Transverse colon (tissue), 4 donors: Measurements from ENCODE around the gene CDKL2. TPM values are rescaled to one million over a fixed set of nuclear protein-coding genes. Genes with fewer than 3 reads are reported as not detected.

ENCODE experiments used
- DNase-seq: peaks from one replicate; pipeline ENCODE4 v3.0.0-alpha.2; 2019
- H3K27ac ChIP-seq, 4 donors: fragments of 200-600 bp; sonication (generic); 2 replicates each; pipeline ENCODE4 v1.5.1; 2016 to 2018; ENCODE audit warnings: inconsistent platforms in 4 of 4
- H3K27me3 ChIP-seq: fragments of 200-600 bp; sonication (generic); 2 replicates; pipeline ENCODE4 v1.5.1; 2017; ENCODE audit warnings: inconsistent platforms
- H3K36me3 ChIP-seq, 4 donors: fragments of 200-600 bp; sonication (generic); 2 replicates each; pipeline ENCODE4 v1.5.1; 2017 to 2019; ENCODE audit warnings: inconsistent platforms in 4 of 4
- H3K4me1 ChIP-seq, 4 donors: fragments of 200-600 bp; sonication (generic); 2 replicates each; pipeline ENCODE4 v1.5.1; 2017 to 2020; ENCODE audit warnings: inconsistent platforms in 4 of 4
- H3K4me3 ChIP-seq, 4 donors: fragments of 200-600 bp; sonication (generic); 1 replicate in 1 of 4; 2 replicates in 3 of 4; pipeline versions ENCODE4 v1.5.1 to v1.6.1; 2017 to 2019; ENCODE audit warnings: inconsistent platforms in 4 of 4
- H3K9me3 ChIP-seq, 2 donors: fragments of 200-600 bp; sonication (generic); 2 replicates each; pipeline ENCODE4 v1.5.1; 2017 to 2019; ENCODE audit warnings: inconsistent platforms in 2 of 2
- EP300 ChIP-seq: sonication (generic); formaldehyde crosslinking; IDR thresholded peaks from one replicate; pipeline ENCODE4 v1.6.1; 2017; ENCODE audit warnings: antibody characterized with exemption, low read depth
- POLR2A ChIP-seq: fragments of 450-650 bp; IDR thresholded peaks from one replicate; pipeline ENCODE4 v1.6.1; 2016; ENCODE audit warnings: antibody characterized with exemption, mild to moderate bottlenecking, moderate library complexity
- POLR2AphosphoS5 ChIP-seq, 3 donors: sonication (generic); formaldehyde crosslinking; IDR thresholded peaks; one replicate each; pipeline ENCODE4 v1.6.1; 2016; ENCODE audit warnings: antibody characterized with exemption in 3 of 3
- WGBS, 2 donors: methylation state at CpG; one replicate each; pipeline ENCODE4 v1.1.5; 2018; ENCODE audit warnings: low coverage in 1 of 2; 5-methylcytosine and 5-hydroxymethylcytosine counted together
- in situ Hi-C, 4 donors: fragments of 200-750 bp; cut with MboI; loops; one replicate each; pipeline versions ENCODE4 v1.15.0 to v1.15.1; 2017; ENCODE audit warnings: low sequenced_read_pairs in 3 of 4, low pct_ligation_motif_present in 1 of 4, low pct_unique_long_range_greater_than_20kb in 1 of 4
- intact Hi-C: fragments of 100-400 bp; cut with DNase I; formaldehyde crosslinking; loops from one replicate; pipeline ENCODE4 v1.15.1; 2023; ENCODE audit warnings: low total_unique reads
- total RNA-seq, 4 donors: library from RNA; depleted of rRNA; stranded (reverse); fragments of >200 nt; gene quantifications; one replicate each; pipeline ENCODE4 v1.1.0, GENCODE V29; 2016
- TF ChIP-seq, protein P1 (sequence below), 5 experiments: fragments of 200-600 bp in 3 of 5; fragments of 450-650 bp in 2 of 5; sonication (generic) in 3 of 5; IDR thresholded peaks; 1 replicate in 2 of 5; 2 replicates in 3 of 5; pipeline ENCODE4 v1.5.1; 2016 to 2017; ENCODE audit warnings: antibody characterized with exemption in 5 of 5, inconsistent platforms in 3 of 5, mild to moderate bottlenecking in 2 of 5, moderate library complexity in 1 of 5

Gene CDKL2
- total RNA-seq, 4 donors from 2014 or later: 0.79 to 7.6 (median 1.2) TPM; not detected in 1

GRCh38 chr4:75599647-75600046, 30.7 kb downstream of the CDKL2 start:
- Histone ChIP-seq H3K9me3 (no peaks in the 10 kb centered on the region), H3K4me1 (no peaks in the 10 kb centered on the region), H3K36me3 (no peaks in the 10 kb centered on the region), H3K27ac (no peak overlapping the region), H3K27me3 (no peaks in the 10 kb centered on the region), H3K4me3 (no peak overlapping the region)
- WGBS, 2 donors: 81 to 87% methylated on average over 4 of the region's 4 CpGs
- intact Hi-C loops: no loop called here
- in situ Hi-C loops: no loop called here
- DNase-seq: no peak
- TF ChIP-seq, protein P1, sequence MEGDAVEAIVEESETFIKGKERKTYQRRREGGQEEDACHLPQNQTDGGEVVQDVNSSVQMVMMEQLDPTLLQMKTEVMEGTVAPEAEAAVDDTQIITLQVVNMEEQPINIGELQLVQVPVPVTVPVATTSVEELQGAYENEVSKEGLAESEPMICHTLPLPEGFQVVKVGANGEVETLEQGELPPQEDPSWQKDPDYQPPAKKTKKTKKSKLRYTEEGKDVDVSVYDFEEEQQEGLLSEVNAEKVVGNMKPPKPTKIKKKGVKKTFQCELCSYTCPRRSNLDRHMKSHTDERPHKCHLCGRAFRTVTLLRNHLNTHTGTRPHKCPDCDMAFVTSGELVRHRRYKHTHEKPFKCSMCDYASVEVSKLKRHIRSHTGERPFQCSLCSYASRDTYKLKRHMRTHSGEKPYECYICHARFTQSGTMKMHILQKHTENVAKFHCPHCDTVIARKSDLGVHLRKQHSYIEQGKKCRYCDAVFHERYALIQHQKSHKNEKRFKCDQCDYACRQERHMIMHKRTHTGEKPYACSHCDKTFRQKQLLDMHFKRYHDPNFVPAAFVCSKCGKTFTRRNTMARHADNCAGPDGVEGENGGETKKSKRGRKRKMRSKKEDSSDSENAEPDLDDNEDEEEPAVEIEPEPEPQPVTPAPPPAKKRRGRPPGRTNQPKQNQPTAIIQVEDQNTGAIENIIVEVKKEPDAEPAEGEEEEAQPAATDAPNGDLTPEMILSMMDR (IDR thresholded peaks at IDR 0.05): no peak
- TF ChIP-seq POLR2A: no peak
- no peak for TF ChIP-seq POLR2AphosphoS5 (IDR thresholded peaks at IDR 0.05)
- TF ChIP-seq EP300: no peak

GRCh38 chr4:75598390-75598789, 31.9 kb downstream of the CDKL2 start:
- Histone ChIP-seq H3K9me3 (no peaks in the 10 kb centered on the region), H3K36me3 (no peaks in the 10 kb centered on the region), H3K27ac (no peak overlapping the region), H3K4me1 (no peaks in the 10 kb centered on the region), H3K27me3 (no peaks in the 10 kb centered on the region), H3K4me3 (no peak overlapping the region)
- no peak for DNase-seq
- 65 to 74% methylated on average over 3 of the region's 3 CpGs for WGBS, 2 donors
- in situ Hi-C loops (no loop called here), intact Hi-C loops (no loop called here)
- no peak for TF ChIP-seq POLR2A
- TF ChIP-seq POLR2AphosphoS5 (IDR thresholded peaks at IDR 0.05): no peak
- TF ChIP-seq, protein P1 (IDR thresholded peaks at IDR 0.05): no peak
- no peak for TF ChIP-seq EP300

DNA sequence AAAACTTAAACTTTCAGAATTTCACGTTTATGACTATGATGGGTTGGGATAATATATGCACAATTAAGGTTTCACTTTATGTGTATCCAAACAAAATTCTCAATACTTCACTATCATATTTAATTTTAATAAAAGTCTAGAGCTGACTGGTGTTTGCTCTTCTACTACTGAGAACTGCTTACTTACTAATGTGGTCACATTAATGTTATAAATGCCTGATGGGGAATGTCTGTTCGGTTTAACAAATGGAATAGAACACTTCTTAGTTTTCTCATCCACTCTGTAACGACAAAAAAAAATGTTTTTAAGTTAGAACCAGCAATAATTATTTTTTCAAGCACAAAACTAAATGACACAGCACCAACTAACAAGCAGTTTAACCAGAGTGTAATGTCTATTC, 34.3 kb downstream of the CDKL2 start:
- no peaks in the 10 kb centered on the region for H3K27me3 ChIP-seq
- H3K4me3 ChIP-seq: no peak overlapping the region
- in situ Hi-C loops (no loop called here), intact Hi-C loops (no loop called here)
- no peaks in the 10 kb centered on the region for H3K36me3 ChIP-seq
- DNase-seq: no peak
- no peak overlapping the region for H3K27ac ChIP-seq
- H3K4me1 ChIP-seq: no peaks in the 10 kb centered on the region
- WGBS, 2 donors: 78 to 82% methylated on average over 3 of the region's 3 CpGs
- no peaks in the 10 kb centered on the region for H3K9me3 ChIP-seq
- no peak for TF ChIP-seq POLR2A
- TF ChIP-seq, protein P1 (IDR thresholded peaks at IDR 0.05): no peak
- TF ChIP-seq EP300: no peak
- no peak for TF ChIP-seq POLR2AphosphoS5 (IDR thresholded peaks at IDR 0.05)

- in situ Hi-C loops (no loop called here), intact Hi-C loops (no loop called here)
- Histone ChIP-seq H3K4me1 (no peaks in the 10 kb centered on the region), H3K36me3 (no peaks in the 10 kb centered on the region), H3K9me3 (no peaks in the 10 kb centered on the region), H3K4me3 (no peak overlapping the region), H3K27me3 (no peaks in the 10 kb centered on the region), H3K27ac (no peak overlapping the region)
- 80% methylated on average over 1 of the region's 1 CpG; no CpG with 5 or more reads in 1 of the 2 donors for WGBS, 2 donors
- TF ChIP-seq EP300 (no peak), POLR2AphosphoS5 (IDR thresholded peaks at IDR 0.05) (no peak), POLR2A (no peak)
- TF ChIP-seq, protein P1 (IDR thresholded peaks at IDR 0.05): no peak
- DNase-seq: no peak
Observed at GRCh38 chr4:75593393-75593792, 36.9 kb downstream of the CDKL2 start.
